Neural cell (in vitro differentiated cells): ENCODE data around the gene PMAIP1.

ENCODE experiments used
- EP300 ChIP-seq: fragments of 450-650 bp; conservative IDR thresholded peaks from 2 replicates; pipeline ENCODE4 v1.6.1; 2014; ENCODE audit warnings: antibody characterized with exemption, mild to moderate bottlenecking, moderate library complexity; ENCODE audit not compliant: poor library complexity, severe bottlenecking
- POLR2AphosphoS5 ChIP-seq: IDR thresholded peaks from 2 replicates; pipeline ENCODE4 v1.6.1; 2012
- RAD21 ChIP-seq: fragments of 450-650 bp; conservative IDR thresholded peaks from 2 replicates; pipeline ENCODE4 v1.6.1; 2014; ENCODE audit warnings: antibody characterized with exemption, mild to moderate bottlenecking, moderate library complexity
- REST ChIP-seq: IDR thresholded peaks from 2 replicates; pipeline ENCODE4 v1.6.1; 2012; ENCODE audit warnings: borderline replicate concordance
- SMC3 ChIP-seq: fragments of 450-650 bp; conservative IDR thresholded peaks from 2 replicates; pipeline ENCODE4 v1.6.1; 2014; ENCODE audit warnings: antibody characterized with exemption, mild to moderate bottlenecking, moderate library complexity; ENCODE audit not compliant: poor library complexity
- TF ChIP-seq, protein P1 (sequence below): fragments of 450-650 bp; IDR thresholded peaks from 2 replicates; pipeline ENCODE4 v1.5.1; 2014; ENCODE audit warnings: antibody characterized with exemption, mild to moderate bottlenecking, moderate library complexity; ENCODE audit not compliant: poor library complexity, severe bottlenecking

- TF ChIP-seq, protein P1, sequence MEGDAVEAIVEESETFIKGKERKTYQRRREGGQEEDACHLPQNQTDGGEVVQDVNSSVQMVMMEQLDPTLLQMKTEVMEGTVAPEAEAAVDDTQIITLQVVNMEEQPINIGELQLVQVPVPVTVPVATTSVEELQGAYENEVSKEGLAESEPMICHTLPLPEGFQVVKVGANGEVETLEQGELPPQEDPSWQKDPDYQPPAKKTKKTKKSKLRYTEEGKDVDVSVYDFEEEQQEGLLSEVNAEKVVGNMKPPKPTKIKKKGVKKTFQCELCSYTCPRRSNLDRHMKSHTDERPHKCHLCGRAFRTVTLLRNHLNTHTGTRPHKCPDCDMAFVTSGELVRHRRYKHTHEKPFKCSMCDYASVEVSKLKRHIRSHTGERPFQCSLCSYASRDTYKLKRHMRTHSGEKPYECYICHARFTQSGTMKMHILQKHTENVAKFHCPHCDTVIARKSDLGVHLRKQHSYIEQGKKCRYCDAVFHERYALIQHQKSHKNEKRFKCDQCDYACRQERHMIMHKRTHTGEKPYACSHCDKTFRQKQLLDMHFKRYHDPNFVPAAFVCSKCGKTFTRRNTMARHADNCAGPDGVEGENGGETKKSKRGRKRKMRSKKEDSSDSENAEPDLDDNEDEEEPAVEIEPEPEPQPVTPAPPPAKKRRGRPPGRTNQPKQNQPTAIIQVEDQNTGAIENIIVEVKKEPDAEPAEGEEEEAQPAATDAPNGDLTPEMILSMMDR = no peak
- TF ChIP-seq POLR2AphosphoS5 = no peak
- TF ChIP-seq SMC3 = no peak
- no peak for TF ChIP-seq REST
- no peak for TF ChIP-seq EP300
- no peak for TF ChIP-seq RAD21
Measured at GRCh38 chr18:59952283-59953007, 52.6 kb downstream of the PMAIP1 start.
